T-helper 22 cell (primary cell): Measurements from ENCODE around the gene FILIP1L.

Experiments
- DNase-seq: peaks from one replicate; pipeline ENCODE4 v3.0.0-alpha.2; 2020; ENCODE audit warnings: low read depth

The FILIP1L gene

GRCh38 chr3:100125161-100125938, 11.0 kb upstream of the FILIP1L start:
- no peak for DNase-seq

- no peak for DNase-seq
These were observed 10.0 kb upstream of the FILIP1L start for GRCh38 chr3:100124201-100124761.

DNA sequence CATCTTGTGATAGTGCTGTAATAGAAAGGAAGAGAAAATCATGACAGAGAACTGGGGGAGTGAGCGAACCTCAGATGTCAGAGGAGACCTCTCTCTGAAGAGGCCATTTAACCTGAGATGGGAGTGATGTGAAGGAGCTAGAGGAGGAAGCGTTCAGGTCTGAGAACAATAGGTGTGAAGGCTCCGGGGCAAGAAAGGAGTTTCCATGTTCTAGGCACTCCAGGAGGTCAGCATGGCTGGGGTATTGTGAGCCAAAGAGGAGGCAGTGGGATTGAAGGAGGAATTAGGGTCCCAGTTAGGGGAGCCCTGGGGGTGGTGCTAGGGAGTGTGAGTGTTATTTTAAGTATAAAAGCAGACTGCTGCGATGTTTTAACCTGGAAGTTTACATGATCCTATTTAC, 8.8 kb upstream of the FILIP1L start:
- no peak for DNase-seq

DNA sequence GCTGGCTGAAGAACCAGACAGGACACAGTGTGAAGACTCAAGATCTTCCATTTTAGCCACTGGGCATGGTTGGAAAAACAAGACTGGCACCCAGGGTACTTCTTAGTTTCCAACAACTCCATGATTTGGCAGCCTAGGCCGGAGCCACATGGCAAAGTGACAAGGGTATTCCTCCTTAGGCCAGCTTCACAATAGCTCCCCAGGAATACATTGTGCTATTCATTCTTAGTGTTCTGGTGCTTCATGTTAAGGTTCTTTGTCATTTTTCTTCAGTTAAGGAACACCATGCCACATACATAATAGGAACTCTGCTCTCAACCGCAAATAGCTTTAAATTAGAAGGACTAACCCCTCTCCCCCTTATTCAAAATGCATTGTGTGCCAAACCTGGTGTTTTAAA, 8.0 kb upstream of the FILIP1L start:
- DNase-seq: no peak

DNA sequence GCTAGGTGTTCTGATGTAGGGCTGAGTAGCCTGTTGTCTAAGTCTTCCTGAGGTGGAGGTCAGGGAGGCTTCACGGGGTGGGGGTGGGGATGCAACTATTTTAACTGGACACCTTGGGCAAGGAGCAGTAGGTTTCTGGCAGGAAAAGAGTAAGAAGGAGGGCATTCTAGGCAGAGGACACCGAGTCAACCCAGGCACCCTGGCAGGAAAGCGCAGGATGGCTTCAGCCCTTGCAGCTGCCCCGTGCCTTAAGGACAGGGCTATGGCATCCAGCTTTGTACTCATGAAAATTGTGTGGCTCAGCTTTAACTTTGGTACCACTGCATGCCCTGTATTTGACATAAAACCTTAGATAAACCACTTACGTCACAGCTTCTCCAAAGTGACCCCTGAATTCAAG, 6.4 kb upstream of the FILIP1L start:
- no peak for DNase-seq

DNA sequence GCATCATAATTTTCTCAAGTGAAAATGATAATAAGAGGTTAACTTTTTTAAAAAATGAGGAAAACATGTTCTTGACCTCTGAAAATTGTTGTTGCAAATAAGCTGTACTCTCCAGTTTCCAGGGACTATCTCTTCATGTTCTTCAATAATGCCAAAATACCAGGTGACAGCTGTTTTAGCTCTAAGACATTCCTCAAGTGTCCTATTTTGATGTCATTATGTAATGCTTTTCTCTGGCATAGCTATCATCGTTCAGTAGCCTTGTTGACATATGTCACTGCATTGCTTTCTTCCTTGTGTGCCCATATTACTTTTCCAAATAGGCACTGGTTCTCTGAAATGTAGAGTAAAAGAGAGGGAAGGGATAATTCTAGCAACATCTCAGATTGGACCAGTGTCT, 5.7 kb upstream of the FILIP1L start:
- no peak for DNase-seq

DNA sequence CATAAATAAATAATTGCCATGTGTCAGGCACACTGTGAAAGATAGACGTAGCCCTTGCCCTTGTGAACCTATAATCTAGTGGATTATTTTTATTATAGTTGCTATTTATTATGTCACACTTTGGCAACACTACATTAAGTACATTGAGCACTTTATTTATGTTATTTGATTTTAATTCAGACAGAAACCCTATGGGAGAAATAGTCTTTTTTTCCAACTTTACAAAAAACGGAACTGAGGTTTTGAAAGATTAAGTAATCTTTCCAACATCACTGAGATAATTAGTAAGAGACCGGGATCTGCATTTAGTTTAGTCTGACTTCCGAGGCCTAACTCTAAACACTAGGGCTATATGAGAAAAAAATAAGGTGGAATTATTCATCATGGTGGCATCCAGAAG, 2.8 kb upstream of the FILIP1L start:
- no peak for DNase-seq

GRCh38 chr3:100113723-100114412, 433 bp downstream of the FILIP1L start:
- no peak for DNase-seq

DNA sequence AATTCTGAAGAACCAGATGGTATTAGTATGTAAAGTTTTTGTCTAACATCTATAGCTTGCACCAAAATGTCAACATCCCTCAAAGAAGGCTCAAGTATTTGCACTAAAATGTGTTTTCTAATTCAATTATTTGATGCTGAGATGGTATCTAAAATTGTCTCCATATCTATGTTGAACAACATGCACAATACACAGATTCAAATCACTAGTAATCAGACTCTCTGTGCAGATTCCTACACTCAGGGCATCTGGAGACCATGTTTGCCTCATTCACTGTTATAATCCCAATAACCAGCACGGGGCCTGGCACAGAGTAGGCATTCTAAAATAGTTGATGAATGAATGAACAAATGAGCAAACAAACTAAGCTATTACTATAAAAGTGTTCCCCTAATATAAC, 2.6 kb downstream of the FILIP1L start:
- DNase-seq: no peak

- no peak for DNase-seq
These were observed 4.1 kb downstream of the FILIP1L start for GRCh38 chr3:100110162-100110561.

DNA sequence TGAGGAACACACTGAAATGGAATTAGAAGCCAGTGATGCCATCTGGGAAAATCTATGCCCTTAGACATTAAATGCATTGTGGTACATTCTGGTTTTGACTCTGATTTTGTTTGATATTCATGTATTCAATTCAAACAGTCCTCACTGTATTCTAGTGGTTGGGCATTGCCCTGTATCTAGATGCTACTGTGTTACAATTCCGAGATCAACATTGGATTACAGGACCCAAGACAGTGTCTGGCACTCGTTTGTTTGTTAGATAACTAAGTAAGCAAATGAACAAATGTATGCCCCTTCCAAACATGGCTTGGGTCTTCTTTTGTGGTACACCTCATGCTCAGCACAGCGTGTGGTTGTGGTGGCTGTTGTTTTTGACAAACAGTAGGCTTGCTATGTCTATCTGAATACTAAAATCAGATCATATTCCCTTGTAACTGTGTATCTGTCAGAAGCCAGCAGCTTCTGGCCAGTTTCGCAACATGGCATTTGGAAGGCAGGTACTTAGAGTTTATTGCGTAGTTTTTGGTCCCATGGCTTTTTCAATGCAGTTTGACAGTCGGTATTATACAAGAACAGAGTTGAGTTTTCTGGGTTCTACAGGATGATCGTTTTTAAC, 5.7 kb downstream of the FILIP1L start:
- DNase-seq: no peak

DNA sequence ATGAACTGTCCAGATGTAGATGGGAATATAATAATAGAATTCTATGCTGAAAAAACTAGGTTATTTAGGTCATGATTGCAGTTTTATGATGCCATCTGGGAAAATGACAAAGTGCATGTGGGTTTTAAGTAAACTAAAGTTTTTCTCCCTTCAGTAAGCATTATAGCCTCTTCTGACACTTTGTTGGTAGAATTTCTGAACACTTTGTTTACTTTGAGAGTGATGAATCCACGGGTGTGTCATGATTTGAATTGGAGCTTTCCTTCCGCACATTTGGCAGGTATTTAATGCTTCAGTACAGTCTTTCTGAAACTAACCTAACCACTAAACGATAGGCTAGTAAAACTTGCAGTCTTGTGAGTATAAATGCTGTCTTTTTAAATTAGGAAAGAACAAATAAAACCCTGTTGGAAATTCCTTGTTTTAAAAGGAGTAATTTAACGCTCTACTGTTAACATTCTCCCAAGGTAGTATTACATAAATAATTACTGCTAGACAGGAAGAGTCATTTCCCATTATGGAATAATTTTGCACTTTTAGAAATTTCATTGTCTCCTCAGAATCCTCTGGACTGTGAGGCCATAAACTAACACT, 7.0 kb downstream of the FILIP1L start:
- DNase-seq: no peak

- DNase-seq: no peak
These were observed 7.7 kb downstream of the FILIP1L start for GRCh38 chr3:100106531-100107141.

GRCh38 chr3:100106094-100106493, 8.2 kb downstream of the FILIP1L start:
- DNase-seq: no peak

DNA sequence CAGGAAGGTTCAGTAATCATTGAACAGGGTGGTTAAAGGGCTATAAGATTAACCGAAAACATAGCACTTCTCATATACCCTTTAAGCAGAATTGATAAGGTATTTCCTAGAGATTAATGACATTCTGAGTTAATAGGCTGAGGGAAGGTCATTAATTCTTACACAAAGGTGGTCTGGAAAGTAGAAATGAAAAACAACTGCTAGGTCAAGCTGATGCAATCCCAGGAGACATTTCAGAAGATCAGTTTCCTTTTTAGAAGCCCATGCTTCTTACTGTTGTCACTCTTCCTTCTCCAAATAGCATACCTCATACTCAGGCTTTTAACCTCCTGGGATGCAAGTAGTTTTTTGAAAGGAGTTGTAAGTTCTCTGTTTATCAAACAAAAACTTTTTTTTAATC, 8.8 kb downstream of the FILIP1L start:
- no peak for DNase-seq

DNA sequence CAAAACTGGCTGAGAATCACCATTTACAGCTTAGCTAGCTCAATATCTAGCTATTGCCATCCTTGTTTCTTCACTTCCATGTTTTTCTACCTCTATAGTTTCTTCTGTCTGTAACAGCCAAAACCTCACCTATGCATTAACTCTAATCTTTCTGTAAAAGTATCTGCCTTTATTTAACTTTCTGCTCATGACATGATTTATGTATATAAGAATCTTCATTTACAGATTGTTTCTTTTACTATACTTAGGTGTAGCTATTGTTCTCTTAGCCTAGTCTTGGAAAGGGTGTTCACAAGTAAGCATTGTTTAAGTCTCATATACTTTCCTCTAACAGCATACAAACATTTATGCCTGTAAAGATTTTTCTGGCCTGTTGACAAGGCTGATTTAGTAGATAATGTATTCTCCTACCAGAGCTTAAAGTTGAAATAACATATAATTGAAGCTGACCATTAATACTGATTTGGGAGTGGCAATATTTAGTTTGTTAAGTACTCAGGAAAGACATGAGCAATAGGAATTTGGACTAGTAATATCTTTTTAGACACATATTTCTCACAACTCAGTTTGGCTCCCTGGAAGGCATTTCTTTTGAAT, 9.4 kb downstream of the FILIP1L start:
- no peak for DNase-seq

DNA sequence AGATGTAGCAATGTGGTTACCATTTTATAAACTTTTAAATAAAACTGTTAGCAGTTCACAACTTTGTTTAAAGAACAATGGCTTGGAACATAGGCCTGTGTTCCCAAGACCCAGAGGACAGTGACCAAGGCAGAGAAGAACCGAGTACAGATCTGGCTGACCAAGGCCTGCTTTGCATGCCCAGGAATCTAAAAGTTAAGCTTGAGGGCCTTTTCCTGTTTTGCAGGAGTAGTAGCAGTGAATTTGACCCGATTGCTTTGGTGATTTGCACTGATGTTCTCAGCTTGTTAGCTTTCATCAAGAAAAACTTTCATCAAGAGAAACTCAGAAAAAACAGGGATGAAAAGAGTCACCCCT, 9.9 kb downstream of the FILIP1L start:
- no peak for DNase-seq

DNA sequence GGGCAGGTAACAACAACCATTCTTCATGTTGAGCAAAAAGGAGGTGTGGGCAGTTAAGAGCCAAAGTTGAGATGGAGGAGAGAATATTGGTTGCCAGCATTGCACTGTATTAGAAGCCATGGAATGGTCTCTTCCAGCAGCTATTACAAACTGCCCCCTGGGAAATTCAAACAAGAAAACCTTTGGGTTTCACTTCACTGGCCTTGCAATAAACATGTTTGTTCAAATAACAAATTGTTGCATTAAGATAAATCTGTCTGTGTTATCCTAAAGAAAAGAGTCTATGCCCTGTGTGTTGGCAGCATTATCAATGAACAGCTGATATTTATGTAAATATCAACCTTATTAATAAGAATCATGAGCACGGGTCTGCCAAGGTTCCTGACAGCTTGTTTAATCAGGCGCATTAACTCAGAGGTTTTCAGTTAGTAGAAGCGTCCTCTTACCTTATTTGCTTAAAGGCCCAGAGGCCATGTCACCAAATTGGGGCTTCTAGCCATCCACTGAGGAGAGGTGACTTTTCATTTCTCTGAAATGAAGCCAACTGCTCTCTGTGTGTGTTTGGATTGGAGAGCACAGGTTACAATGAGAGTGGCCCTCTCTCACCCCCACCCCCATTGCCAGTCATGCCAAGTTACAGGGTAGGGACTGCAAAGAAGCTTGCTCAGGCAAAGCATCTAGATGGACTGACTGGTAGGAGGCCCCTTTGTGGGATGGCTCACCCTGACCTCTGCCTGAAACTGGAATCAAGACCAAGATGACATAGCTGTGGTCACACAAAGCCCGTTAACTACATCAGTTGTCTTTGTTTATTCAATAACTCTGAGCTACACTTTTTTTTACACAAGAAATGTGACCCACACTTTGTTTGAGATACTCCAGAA, 10.5 kb downstream of the FILIP1L start:
- DNase-seq: no peak

DNA sequence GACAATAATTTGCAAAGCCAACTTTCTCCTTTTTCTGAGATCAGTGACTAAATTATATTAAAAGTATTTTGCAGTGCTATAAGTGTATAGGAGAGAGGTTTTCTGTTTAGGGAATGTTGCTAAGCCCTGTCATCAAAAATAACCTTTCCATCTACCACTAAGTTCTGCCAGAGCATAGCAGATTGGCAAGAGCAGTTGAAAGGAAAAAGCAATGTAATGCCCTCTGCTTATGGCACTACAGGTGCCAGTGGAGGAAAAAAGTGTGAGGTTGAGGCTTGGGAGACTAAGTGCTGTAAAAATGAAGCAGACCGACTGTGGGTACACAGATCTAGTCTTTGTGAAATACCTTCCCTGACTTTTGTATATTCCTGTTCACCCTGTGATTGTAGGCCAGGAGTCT, 11.5 kb downstream of the FILIP1L start:
- DNase-seq: no peak

DNA sequence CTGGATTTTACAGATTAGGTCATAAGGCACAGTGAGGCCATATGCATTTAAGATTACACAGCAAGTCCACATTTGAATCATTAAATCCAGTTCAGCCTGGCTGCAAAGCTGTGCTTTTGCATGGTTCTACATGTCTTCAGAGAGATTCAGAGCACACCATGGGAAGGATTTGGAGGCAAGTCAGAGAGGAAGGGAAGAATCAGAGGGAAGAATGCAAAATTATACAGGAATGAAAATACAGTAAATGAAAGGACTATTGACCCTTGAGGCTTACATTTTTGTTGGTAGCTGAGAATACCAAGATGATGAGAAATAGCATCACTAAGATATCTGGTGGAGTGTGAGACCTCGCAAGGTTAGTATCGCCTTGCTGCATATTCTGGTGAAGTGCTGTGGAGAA, 13.9 kb downstream of the FILIP1L start:
- DNase-seq: no peak

DNA sequence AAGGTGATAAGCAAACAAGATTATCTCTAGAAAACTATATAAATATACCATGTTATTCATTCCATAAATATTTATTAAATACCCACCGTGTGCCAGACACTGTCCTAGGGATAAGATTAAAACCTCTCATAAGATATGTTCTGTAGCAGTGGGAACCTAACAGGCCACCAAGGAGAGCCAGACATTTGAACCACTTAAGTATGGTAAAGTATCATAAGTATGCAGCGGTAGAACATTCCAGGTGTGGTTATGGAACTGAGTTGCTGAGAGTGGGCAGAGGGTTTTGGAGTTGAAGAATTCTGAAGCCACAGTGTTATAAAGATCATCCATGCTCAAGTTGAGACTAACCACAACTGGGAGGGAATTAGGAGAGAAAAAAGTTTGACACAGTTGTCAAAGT, 14.7 kb downstream of the FILIP1L start:
- DNase-seq: no peak
